HT-29 (cell line): Measurements from ENCODE around the gene ALDH1A3. TPM values are rescaled to one million over a fixed set of nuclear protein-coding genes. Genes with fewer than 3 reads are reported as not detected.

Experiments used
- DNase-seq: peaks from one replicate; pipeline ENCODE4 v3.0.0-alpha.2; 2015; ENCODE audit warnings: low spot score
- total RNA-seq: library from RNA; depleted of rRNA; stranded (reverse); fragments of >200 nt; shearing (Covaris generic); gene quantifications from 2 replicates; pipeline ENCODE4 v1.2.3, GENCODE V29; 2014

ALDH1A3 gene
- total RNA-seq, 1 experiment from 2014 or later, result 21.0 TPM

GRCh38 chr15:100859970-100860828 is 19.4 kb upstream of the ALDH1A3 start:
- DNase-seq, result no peak

- no peak for DNase-seq
Measured at GRCh38 chr15:100860829-100861510, 18.7 kb upstream of the ALDH1A3 start.

- DNase-seq, result no peak
Measured at GRCh38 chr15:100861511-100861991, 18.1 kb upstream of the ALDH1A3 start.

GRCh38 chr15:100862162-100862561 is 17.5 kb upstream of the ALDH1A3 start:
- no peak for DNase-seq

- DNase-seq, result no peak
Measured at GRCh38 chr15:100863075-100863795, 16.4 kb upstream of the ALDH1A3 start.

DNA sequence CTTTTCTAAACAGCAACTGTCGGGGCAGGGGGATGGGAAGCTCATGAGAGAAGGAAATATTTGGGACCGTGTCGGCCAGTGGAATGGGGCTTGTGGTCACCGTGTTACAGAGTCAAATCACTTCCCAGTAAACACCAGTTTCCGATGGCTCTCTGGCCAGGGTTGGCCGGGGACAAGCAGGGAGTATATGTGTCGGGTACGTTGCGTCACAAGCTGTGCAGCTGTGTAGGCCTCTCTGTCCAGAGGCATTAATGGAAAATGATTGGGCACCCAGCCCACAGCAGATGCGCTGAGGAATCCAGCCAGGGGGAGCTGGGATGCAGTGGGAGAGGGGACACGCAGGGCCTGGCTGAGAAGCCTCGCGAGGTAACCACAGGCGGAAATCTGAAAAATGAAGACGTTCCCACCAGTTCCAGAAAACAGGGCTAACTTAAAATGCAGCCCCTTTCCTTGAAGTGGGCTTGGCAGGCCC is 15.8 kb upstream of the ALDH1A3 start:
- no peak for DNase-seq

DNA sequence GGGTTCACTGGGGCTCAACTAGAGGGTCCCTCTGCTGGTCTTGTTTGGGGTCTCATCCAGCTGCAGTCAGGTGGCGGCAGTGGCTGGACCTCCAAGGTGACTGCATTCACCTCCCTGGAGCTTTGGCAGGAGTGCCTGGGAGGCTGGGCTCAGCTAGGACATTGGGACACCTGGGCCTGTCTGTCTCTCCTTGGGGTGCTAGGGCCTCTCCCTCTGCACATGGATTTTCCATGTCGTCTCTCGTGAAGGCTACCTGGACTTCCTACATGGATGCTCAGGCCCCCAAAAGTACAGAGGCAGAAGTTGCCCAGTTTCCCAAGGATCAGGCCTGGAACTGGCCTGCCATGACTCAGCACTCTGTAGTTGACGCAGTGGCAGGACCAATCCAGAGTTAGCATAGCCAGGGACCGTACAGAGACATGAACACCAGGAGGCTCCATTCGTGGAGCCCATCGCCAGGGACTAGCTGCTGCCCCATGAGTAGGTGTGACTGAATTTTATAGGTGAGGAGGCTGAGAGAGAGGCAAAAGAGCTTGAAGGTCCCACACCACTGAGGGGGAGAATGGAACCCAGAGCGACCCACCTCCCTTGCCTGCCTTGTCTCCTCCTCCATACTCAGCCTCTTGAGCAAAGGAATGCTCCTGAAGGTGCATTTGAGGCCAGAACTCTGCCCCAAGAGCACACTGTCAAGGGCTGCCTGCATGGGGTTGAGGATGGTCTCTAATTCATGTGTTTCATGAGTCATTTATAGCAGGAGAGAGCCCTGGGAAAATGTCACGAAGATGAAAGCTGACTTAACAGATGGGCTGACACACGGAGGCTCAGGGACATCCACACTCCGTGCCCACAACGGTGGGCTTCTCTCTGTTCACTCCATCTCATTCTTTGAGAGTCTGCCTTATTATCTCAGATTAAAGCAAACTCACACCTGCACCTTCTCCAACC is 13.0 kb upstream of the ALDH1A3 start:
- no peak for DNase-seq

DNA sequence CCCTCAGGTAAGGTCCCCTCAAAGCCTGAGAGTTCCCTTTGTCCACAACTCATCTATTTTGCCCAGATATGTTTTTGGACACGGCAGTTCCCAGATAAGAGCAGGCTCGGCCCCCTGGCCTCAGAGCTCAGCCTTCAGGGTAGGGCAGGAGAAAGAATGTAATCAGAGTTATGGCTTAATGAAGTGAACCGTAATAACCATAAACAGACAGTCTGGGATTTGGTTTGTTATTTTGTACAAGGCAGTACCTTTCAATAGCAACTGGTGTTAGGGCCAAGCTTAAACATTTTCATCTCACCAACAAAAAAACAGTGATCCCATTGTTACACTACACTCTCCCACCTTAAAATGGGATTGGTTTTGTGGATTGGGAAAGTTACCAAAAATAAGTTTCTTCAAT is 12.2 kb upstream of the ALDH1A3 start:
- no peak for DNase-seq

DNA sequence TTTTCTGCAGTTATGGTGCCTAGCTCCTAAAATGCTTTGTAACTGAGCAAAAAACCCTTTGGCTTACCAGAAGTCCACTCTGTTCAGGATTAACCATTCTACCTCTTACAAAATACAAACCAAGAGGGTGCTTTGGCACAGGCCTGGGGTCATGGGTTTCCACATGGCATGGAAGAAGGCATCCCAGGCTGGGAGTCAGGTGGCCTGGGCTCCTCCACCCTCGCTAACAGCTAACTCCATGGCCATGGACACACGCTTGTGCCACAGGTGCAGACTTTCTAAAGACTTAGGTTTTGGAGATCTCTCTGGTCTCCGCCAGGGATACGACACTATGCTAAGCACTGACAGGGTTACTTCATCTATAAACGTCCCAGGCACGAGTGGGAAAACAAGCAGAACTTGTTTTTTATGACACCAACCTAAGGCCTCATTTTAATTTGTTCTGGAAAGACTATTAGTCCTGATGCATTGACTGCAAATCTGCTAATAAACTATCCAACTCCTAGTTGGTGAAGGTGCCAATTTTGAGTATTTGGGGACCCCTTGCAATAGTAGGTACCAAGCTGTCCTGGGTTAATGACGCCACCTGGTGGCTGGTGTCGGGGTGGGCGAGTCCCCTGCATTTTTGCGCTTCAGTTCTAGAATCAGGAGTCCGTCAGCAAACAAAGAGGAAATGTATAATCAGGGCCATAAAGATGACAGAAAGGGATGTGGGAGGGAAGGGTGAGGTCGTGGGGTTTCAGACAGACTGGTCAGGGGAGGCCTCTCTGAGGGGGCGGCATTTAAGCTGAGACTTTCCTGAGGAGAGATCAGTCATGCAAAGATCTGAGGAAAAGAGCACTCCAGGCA is 10.3 kb upstream of the ALDH1A3 start:
- peak; percentile 42 for DNase-seq

DNA sequence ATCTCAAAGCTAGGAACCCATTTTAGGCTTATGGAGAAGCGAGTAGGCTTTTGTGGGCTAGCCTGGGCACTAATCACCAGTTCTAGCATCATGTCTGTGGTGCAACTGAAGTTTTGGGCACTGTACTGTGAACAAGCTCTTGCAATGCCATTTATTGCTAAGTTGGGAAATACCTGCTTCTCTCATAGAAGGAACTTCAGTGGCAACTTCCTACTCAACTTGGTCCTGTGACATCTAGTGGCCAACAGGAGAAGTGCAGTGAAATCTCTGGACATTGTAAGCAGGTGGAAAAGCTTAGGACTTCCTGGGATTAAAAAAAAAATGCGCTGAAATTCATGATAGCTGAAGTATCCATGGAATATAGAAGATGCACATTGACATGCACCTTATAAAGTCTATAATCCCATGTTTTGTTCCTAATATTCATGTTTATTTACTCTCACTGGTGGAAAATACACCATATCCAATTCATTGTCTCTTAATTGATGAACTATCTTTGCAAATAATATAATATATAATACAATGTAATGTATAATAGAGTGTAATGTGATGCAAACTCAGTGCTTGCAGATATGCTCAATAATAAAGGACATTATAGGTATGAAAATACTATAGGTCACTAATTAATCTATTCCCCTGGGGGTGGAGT is 6.5 kb upstream of the ALDH1A3 start:
- DNase-seq, result peak; percentile 95

- DNase-seq, result no peak
Measured at GRCh38 chr15:100875495-100875894, 4.1 kb upstream of the ALDH1A3 start.

DNA sequence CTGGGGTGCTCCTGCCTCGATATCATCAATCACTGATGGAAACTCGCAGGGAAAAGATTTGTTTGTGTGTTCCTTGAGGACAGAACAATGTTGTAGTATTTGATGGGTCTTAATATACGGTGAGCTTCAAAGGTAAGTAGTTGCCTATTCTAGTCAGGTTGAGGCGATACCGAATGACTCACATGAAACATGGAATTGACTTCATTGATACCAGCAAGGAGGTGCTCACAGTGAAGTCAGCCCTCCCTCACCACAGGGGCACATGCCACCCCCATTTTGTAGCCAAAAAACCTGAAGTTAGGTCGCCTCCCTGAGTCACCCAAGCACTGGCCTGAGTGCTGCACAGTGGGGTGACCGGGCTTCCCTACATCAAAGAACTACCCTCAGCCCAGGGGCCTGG is 3.7 kb upstream of the ALDH1A3 start:
- DNase-seq, result no peak

DNA sequence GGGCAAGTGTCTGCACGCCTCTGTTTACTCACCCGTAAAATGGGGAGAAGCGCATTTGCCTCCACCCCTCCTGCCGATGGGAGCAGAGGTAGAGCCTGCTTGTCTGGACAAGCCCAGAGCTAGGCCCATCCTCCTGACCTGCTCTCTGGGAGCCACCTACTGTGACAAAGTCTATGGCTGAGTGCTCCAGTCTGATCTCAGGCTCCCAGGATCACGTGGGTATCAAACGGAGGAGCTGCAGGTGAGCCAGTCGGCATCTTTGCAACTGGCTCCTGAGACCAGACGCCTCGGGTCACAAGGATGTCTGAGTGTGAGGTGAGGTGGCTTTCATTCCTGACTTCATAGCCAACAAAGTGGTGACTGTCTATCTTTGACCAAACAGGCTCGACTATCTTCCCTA is 2.1 kb upstream of the ALDH1A3 start:
- no peak for DNase-seq

GRCh38 chr15:100878130-100878529 is 1.5 kb upstream of the ALDH1A3 start:
- DNase-seq, result no peak

DNA sequence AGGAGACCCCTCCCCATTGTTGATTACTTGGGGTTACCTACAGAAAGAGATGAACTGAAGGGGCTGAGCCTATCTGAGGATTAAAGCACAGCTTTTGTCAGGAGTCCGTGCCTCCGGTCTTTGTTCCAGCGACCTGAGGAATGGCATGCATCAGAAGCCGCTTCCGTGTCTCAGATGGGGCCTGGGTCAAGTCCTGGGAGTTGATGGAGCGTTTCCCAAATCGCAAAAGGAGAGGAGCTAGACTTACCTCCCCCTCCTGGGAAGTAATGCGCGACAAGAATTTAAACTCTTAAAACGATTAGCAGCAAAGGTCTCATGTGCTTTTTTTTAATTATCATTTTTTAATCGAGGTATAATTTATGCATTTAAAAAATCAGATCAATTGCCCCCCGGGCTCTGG is 983 bp upstream of the ALDH1A3 start:
- peak; percentile 21 for DNase-seq

- DNase-seq, result peak; percentile 41
Measured at GRCh38 chr15:100879061-100879463, 569 bp upstream of the ALDH1A3 start.

DNA sequence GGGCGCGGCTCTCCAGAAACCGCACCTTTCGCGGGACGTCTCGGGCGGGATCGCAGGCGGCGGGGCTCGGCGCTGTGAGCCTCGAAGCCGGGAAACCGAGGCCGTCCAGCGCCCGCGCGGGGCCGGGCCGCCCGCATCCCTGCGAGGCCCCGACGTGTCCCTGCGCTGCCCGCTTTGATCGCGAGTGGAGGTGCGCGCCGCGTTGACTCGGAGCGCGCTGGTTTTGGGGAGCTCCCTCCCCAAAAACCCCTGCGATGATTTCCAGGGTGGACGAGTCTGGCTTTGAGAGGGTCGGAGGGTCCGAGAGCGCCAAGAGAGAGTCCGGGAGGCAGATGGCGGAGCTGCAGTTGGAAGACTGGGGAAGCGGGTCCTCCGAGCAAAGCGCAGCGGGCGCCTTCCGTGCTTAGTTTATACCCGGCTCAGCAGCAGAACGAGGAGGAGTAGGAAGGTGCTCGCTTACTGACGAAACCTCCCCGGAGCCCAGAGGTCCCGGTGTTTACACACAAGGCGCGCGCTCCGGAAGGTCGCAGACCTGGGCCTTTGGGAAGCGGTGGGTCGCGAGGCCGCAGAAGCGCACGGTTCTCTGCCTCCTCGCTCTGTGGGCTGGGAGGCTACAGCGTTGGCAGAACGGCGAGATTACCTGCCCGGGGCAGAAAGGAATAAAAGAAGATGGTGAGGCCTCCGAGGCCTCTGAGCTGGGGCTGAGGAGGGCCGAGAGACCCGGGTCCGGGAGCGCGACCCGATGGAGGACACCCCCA is 687 bp downstream of the ALDH1A3 start:
- DNase-seq, result no peak

- DNase-seq, result no peak
Measured at GRCh38 chr15:100880897-100881242, 1.2 kb downstream of the ALDH1A3 start.
